Small intestine (tissue), 7 donors: ENCODE data around the gene TAF3. TPM values are rescaled to one million over a fixed set of nuclear protein-coding genes. Genes with fewer than 3 reads are reported as not detected.
A peak's percentile ranks its signal among the peaks of the same experiment; 100 is the strongest.

Experiments
- DNase-seq, 2 donors: peaks; one replicate each; pipeline versions ENCODE4 v3.0.0 to v3.0.0-alpha.2; 2013
- FAIRE-seq: peaks from 2 replicates; lab custom pipeline; 2012; peaks lifted over from hg19 to GRCh38; lab: Jason Lieb, UNC
- H3K27ac ChIP-seq, 3 donors: one replicate each; pipeline ENCODE4 v1.5.1; 2013; ENCODE audit warnings: low read length in 2 of 3, mild to moderate bottlenecking in 2 of 3, control low read depth in 1 of 3, inconsistent platforms in 1 of 3, low read depth in 1 of 3, moderate library complexity in 1 of 3
- H3K27me3 ChIP-seq, 3 donors: one replicate each; pipeline ENCODE4 v1.6.1; 2013; ENCODE audit warnings: low read length in 3 of 3, inconsistent platforms in 1 of 3; ENCODE audit not compliant: control insufficient read depth in 3 of 3, insufficient read depth in 3 of 3
- H3K36me3 ChIP-seq, 3 donors: one replicate each; pipeline ENCODE4 v1.6.1; 2013; ENCODE audit warnings: low read length in 3 of 3, inconsistent platforms in 1 of 3, low read depth in 1 of 3, mild to moderate bottlenecking in 1 of 3, moderate library complexity in 1 of 3; ENCODE audit not compliant: control insufficient read depth in 3 of 3, insufficient read depth in 2 of 3
- H3K4me1 ChIP-seq, 3 donors: one replicate each; pipeline ENCODE4 v1.6.1; 2013; ENCODE audit warnings: low read length in 2 of 3, inconsistent platforms in 1 of 3, low read depth in 1 of 3, mild to moderate bottlenecking in 1 of 3, moderate library complexity in 1 of 3; ENCODE audit not compliant: control insufficient read depth in 3 of 3, insufficient read depth in 2 of 3
- H3K4me3 ChIP-seq, 3 donors: one replicate each; pipeline ENCODE4 v1.5.1; 2013; ENCODE audit warnings: low read length in 3 of 3, control low read depth in 1 of 3, inconsistent platforms in 1 of 3, low read depth in 1 of 3, mild to moderate bottlenecking in 1 of 3, moderate library complexity in 1 of 3
- H3K9me3 ChIP-seq, 2 donors: one replicate each; pipeline ENCODE4 v1.6.1; 2013; ENCODE audit warnings: low read depth in 1 of 2, low read length in 1 of 2; ENCODE audit not compliant: control insufficient read depth in 2 of 2, insufficient read depth in 1 of 2
- WGBS, 3 donors: extraction: QIAGEN DNeasy Blood & Tissue Kit; methylation state at CpG; one replicate each; pipeline ENCODE4 v1.1.7; 2013; 5-methylcytosine and 5-hydroxymethylcytosine counted together
- polyA plus RNA-seq, 4 donors: library from polyadenylated mRNA; stranded (reverse) in 3 of 4; unstranded in 1 of 4; fragments of 200-250 nt in 3 of 4; fragments of 120-200 nt in 1 of 4; gene quantifications; one replicate each; pipeline versions ENCODE4 v1.2.1 to v1.2.3, GENCODE V29; 2013
- donor health status: healthy with polysubstance abuse.
- donor health status: control.
- donor health status: control.
- donor health status: Bipolar disorder and iron deficiency.
- donor health status: healthy.

The TAF3 gene
- polyA plus RNA-seq, 4 donors: 3.4 to 5.4 (median 4.5) TPM

GRCh38 chr10:7872041-7872442, 53.7 kb downstream of the TAF3 start:
- Histone ChIP-seq H3K36me3 (no peaks in the 10 kb centered on the region), H3K27me3 (no peaks in the 10 kb centered on the region), H3K27ac (no peak overlapping the region), H3K4me3 (peak overlapping the region in 2 of 3 donors; percentile 15 to 34), H3K4me1 (no peaks in the 10 kb centered on the region), H3K9me3 (no peaks in the 10 kb centered on the region)
- WGBS, 3 donors: 3 to 16% (median 14%) methylated on average over 5 of the region's 5 CpGs
- peak; percentile 36 to 47 for DNase-seq
- peak; percentile 72 for FAIRE-seq

DNA sequence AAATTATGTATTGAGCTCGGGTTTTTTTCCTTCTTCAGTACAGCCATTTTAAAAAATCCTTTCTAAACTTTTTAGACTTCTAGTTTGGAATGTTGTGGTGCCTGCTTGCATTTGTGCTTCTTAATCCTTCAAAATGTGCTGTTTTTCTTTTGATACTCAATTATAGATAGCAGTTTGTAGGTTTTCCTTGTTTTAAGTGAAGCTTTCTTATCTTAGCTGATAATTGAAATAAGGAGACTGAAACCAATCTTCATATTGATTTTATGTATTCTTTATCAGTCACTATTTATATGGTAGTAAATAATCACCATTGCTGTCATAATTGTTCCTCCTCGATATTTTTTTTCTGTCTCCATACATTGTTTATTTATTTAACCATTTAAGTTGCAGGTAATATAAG, 56.6 kb downstream of the TAF3 start:
- H3K27ac ChIP-seq: no peak overlapping the region
- FAIRE-seq: no peak
- H3K9me3 ChIP-seq: no peaks in the 10 kb centered on the region
- H3K4me1 ChIP-seq: no peaks in the 10 kb centered on the region
- WGBS, 3 donors: 56 to 69% (median 57%) methylated on average over 2 of the region's 2 CpGs
- no peaks in the 10 kb centered on the region for H3K27me3 ChIP-seq
- no peak overlapping the region for H3K4me3 ChIP-seq
- H3K36me3 ChIP-seq: no peaks in the 10 kb centered on the region
- DNase-seq: no peak

DNA sequence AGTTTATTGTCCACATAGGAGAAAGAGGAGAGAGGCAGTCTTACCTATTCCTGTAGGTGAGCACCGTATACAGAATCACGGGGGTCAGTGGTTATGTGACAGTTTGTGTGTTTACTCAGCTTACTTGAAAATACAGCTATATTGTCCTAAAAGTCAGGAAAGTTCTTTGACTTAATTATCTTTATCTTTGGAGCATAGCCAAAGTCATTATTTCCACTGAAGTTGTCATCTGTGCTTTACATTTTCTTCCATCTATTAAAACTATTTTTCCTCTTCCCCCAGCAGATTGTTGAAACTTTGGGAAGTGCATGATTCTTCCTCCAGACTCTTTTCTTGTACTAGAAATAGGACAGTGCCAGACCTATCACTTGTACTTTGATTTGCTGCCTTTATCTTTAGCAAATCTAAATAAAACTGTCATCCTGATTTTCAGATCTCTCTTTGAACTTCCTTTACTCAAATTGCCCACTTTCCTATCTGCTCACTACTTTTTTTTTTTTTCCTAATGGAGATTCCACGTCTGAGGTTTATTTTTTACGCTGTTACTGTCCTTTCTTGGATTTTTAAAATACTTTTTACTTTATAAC, 58.3 kb downstream of the TAF3 start:
- Histone ChIP-seq H3K4me1 (no peaks in the 10 kb centered on the region), H3K36me3 (no peaks in the 10 kb centered on the region), H3K9me3 (no peaks in the 10 kb centered on the region), H3K27me3 (no peaks in the 10 kb centered on the region), H3K4me3 (no peak overlapping the region), H3K27ac (no peak overlapping the region)
- 54 to 80% (median 68%) methylated on average over 4 of the region's 4 CpGs for WGBS, 3 donors
- no peak for DNase-seq
- no peak for FAIRE-seq

GRCh38 chr10:7881119-7881518, 62.8 kb downstream of the TAF3 start:
- H3K36me3 ChIP-seq: no peaks in the 10 kb centered on the region
- no peaks in the 10 kb centered on the region for H3K4me1 ChIP-seq
- no peak overlapping the region for H3K27ac ChIP-seq
- H3K27me3 ChIP-seq: no peaks in the 10 kb centered on the region
- DNase-seq (no peak), FAIRE-seq (no peak)
- no peak overlapping the region for H3K4me3 ChIP-seq
- WGBS, 3 donors: 96 to 98% (median 97%) methylated on average over 3 of the region's 3 CpGs
- no peaks in the 10 kb centered on the region for H3K9me3 ChIP-seq

DNA sequence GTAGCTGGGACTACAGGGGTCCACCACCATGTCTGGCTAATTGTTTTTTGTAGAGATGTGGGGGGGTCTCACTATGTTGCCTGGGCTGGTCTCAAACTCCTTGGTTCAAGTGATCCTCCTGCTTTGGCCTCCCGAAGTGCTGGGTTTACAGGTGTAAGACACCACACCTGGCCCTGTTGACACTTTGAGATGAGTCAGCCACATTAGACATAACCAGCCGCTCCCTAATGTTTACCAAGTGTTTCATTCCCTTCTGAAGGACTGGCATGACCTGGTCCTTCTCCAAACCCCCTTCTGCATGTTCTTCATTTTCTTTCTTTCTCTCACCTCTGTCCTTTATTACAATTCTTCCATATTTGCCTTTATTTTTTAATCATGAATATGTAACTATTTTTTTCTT, 67.8 kb downstream of the TAF3 start:
- FAIRE-seq: no peak
- no peaks in the 10 kb centered on the region for H3K9me3 ChIP-seq

GRCh38 chr10:7887174-7887816, 69.0 kb downstream of the TAF3 start:
- no peak overlapping the region for H3K27ac ChIP-seq
- FAIRE-seq (no peak), DNase-seq (no peak)
- H3K36me3 ChIP-seq: no peaks in the 10 kb centered on the region
- no peaks in the 10 kb centered on the region for H3K27me3 ChIP-seq
- no peaks in the 10 kb centered on the region for H3K4me1 ChIP-seq
- 78 to 81% (median 80%) methylated on average over 8 of the region's 8 CpGs for WGBS, 3 donors
- H3K9me3 ChIP-seq: no peaks in the 10 kb centered on the region
- no peak overlapping the region for H3K4me3 ChIP-seq

More for the DNA sequence above, 67.8 kb downstream of the TAF3 start:
- peak in 1 of 2 donors; percentile 7 for DNase-seq
- Histone ChIP-seq H3K4me3 (no peak overlapping the region), H3K27ac (no peak overlapping the region), H3K4me1 (no peaks in the 10 kb centered on the region), H3K36me3 (no peaks in the 10 kb centered on the region), H3K27me3 (no peaks in the 10 kb centered on the region)
- 70 to 79% (median 73%) methylated on average over 2 of the region's 2 CpGs for WGBS, 3 donors

DNA sequence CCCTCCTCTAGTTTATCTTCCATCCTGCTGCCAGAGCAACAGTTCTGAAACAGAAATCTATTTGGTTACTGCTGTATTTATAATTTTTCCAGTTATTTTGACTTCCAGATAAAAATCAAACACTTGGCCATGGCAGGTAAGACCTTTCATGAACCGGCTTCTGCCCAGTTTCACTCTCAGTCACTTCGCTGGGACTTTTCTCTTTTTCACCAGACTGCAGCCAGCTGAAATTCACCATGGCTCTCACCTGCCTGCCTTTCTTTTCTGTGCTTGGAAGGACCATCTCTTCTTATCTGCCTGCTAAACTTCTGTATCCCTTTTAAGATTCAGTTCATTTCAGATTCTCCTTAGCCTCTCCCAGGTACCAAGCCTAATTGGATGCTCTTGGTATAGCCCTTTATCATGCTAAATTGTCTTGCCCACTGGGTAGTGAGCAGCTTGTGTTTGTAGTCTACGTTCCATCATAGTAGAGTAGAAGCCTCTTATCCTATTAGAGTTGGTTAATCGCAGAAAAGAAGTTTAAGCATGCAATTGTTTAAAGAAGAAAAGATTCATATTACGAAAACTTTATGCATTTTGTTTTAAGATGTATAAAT, 71.7 kb downstream of the TAF3 start:
- Histone ChIP-seq H3K36me3 (no peaks in the 10 kb centered on the region), H3K4me1 (no peaks in the 10 kb centered on the region), H3K27ac (peak overlapping the region in 1 of 3 donors; percentile 32), H3K27me3 (no peaks in the 10 kb centered on the region), H3K9me3 (no peaks in the 10 kb centered on the region), H3K4me3 (no peak overlapping the region)
- DNase-seq (no peak), FAIRE-seq (no peak)
- 76 to 91% (median 78%) methylated on average over 5 of the region's 5 CpGs for WGBS, 3 donors

GRCh38 chr10:7890781-7891180, 72.5 kb downstream of the TAF3 start:
- no peaks in the 10 kb centered on the region for H3K9me3 ChIP-seq
- DNase-seq: peak; percentile 26 to 42
- WGBS, 3 donors: 20 to 69% (median 36%) methylated on average over 6 of the region's 6 CpGs

More at GRCh38 chr10:7890781-7891180, 72.5 kb downstream of the TAF3 start:
- Histone ChIP-seq H3K4me1 (no peaks in the 10 kb centered on the region), H3K27me3 (no peaks in the 10 kb centered on the region), H3K4me3 (no peak overlapping the region), H3K27ac (peak overlapping the region in 1 of 3 donors; percentile 32), H3K36me3 (no peaks in the 10 kb centered on the region)
- FAIRE-seq: no peak
